Activated CD4-positive, alpha-beta memory T cell treated with anti-CD3 and anti-CD28 coated beads for 36 hours (primary cell): ENCODE measurements around the gene JAKMIP3. TPM values are rescaled to one million over a fixed set of nuclear protein-coding genes. Genes with fewer than 3 reads are reported as not detected.

Experiments
- CTCF ChIA-PET: fragments of 350-600 bp; sonication (Branson Sonifier 250); formaldehyde crosslinking; loops from one replicate; lab custom pipeline; 2021; ENCODE audit warnings: antibody characterized with exemption, inconsistent platforms; lab: Charles Lee
- POLR2A ChIA-PET: fragments of 350-600 bp; sonication (Branson Sonifier 250); formaldehyde crosslinking; loops from one replicate; lab custom pipeline; 2021; ENCODE audit warnings: antibody characterized with exemption; lab: Charles Lee
- DNase-seq: peaks from one replicate; pipeline ENCODE4 v3.0.0-alpha.2; 2020
- H3K27ac Mint-ChIP-seq: one replicate; pipeline ENCODE4 v1.8.0; 2021; ENCODE audit warnings: mixed read lengths
- H3K27me3 Mint-ChIP-seq: one replicate; pipeline ENCODE4 v1.8.0; 2021; ENCODE audit warnings: mixed read lengths
- H3K36me3 Mint-ChIP-seq: one replicate; pipeline ENCODE4 v1.8.0; 2021; ENCODE audit warnings: mixed read lengths
- H3K4me1 Mint-ChIP-seq: one replicate; pipeline ENCODE4 v1.8.0; 2021; ENCODE audit warnings: low read depth, mixed read lengths
- H3K4me3 Mint-ChIP-seq: one replicate; pipeline ENCODE4 v1.8.0; 2021; ENCODE audit warnings: mild to moderate bottlenecking, mixed read lengths
- H3K9me3 Mint-ChIP-seq: one replicate; pipeline ENCODE4 v1.8.0; 2021; ENCODE audit warnings: mixed read lengths
- intact Hi-C: fragments of 100-400 bp; cut with micrococcal nuclease; formaldehyde crosslinking; loops from one replicate; pipeline ENCODE4 v1.15.1; 2023
- total RNA-seq, 2 experiments: library from RNA; stranded (reverse); gene quantifications; one replicate each; pipeline ENCODE4 v1.2.3, GENCODE V29; 2021

JAKMIP3 gene
- total RNA-seq, 2 experiments from 2014 or later: 0.77 to 0.95 TPM

DNA sequence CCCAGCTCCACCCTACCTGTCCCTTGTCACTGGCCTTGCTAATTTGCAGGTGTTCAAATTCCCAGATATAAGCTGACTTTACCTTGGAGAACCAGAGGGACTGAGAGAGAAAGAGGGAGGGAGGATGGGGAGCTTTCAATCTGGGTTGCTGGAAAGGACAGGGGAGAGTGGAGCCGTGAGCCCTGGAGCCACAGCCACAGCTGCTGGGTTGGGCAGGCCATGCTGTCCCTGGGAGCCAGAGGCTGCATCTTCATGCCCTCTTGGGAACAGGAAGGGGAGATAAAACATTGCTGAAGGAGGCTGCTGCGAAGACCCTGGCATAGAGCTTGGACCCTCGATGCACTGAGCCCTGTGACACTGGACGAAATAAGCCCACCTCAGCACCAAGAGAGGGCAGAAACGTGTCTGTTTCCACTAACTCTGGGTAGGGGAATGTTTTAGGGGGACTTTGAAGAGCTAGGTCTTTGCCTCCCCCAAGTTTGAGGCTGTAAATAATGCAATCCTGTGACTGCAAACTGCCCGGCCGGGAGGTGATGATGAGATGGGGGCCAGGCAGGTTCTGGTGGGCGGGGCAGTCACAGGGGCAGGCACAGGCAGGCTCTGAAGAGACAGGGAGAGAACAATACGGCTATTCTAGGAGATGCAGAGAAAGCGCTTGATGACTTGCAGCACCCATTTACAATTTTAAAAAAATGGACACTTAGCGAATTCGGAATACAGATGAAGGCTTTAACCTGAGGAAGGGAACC is 5.8 kb upstream of the JAKMIP3 start:
- CTCF ChIA-PET: interaction anchor here (0.5 kb wide), 1 partner anchor 296 kb away, joined by 6 read pairs; no protein-coding TSS in a partner anchor
- peaks cover 8% of the 10 kb centered on the region for H3K27me3 Mint-ChIP-seq
- H3K9me3 Mint-ChIP-seq: no peaks in the 10 kb centered on the region
- H3K27ac Mint-ChIP-seq: no peak overlapping the region
- DNase-seq: no peak
- POLR2A ChIA-PET: no interaction called here
- intact Hi-C loops: no loop called here
- no peaks in the 10 kb centered on the region for H3K36me3 Mint-ChIP-seq
- no peaks in the 10 kb centered on the region for H3K4me1 Mint-ChIP-seq
- no peak overlapping the region for H3K4me3 Mint-ChIP-seq

DNA sequence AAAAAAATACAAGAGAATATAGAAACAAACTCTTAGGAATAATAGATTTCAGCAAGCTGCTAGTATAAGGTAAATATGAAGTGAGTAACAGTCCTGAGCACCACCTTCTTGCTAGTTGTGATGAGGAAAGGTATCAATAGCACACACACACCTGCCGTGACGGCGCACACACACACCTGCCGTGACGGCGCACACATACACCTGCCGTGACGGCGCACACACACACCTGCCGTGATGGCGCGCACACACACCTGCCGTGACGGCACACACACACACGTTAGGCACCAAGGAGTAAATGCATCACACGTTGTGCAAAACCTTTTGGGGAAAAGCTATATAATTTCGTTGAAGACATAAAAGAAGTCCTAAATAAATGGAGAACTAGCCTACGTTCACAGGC is 4.7 kb upstream of the JAKMIP3 start:
- intact Hi-C loops: no loop called here
- Mint-ChIP-seq H3K27ac (no peak overlapping the region), H3K36me3 (no peaks in the 10 kb centered on the region), H3K4me3 (no peak overlapping the region), H3K4me1 (peaks cover 6% of the 10 kb centered on the region), H3K9me3 (no peaks in the 10 kb centered on the region), H3K27me3 (peaks cover 5% of the 10 kb centered on the region)
- DNase-seq: no peak
- POLR2A ChIA-PET: no interaction called here
- CTCF ChIA-PET: no interaction called here

DNA sequence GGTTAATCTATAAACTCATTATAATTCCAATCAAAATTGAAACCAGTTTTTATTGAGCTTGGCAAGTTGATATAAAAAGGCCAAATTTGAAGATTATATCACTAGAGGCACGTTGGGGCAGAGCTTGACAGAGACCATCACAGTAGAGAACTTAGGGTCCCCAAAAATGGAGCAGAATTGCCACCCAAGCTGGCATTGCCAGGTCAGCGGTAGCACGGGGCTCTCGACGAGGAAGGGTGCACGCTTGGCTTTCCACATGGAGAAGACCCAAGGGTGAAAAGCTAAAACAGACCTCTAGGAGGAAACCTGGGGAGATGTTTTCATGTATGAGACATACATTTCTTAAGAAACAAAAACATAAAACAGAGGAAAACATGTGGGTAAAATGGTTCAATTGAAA is 4.3 kb upstream of the JAKMIP3 start:
- H3K4me3 Mint-ChIP-seq: no peak overlapping the region
- no peaks in the 10 kb centered on the region for H3K36me3 Mint-ChIP-seq
- ChIA-PET POLR2A (no interaction called here), CTCF (no interaction called here)
- H3K9me3 Mint-ChIP-seq: no peaks in the 10 kb centered on the region
- peaks cover 8% of the 10 kb centered on the region for H3K4me1 Mint-ChIP-seq
- no peak for DNase-seq
- intact Hi-C loops: no loop called here
- peaks cover 7% of the 10 kb centered on the region for H3K27me3 Mint-ChIP-seq
- no peak overlapping the region for H3K27ac Mint-ChIP-seq

DNA sequence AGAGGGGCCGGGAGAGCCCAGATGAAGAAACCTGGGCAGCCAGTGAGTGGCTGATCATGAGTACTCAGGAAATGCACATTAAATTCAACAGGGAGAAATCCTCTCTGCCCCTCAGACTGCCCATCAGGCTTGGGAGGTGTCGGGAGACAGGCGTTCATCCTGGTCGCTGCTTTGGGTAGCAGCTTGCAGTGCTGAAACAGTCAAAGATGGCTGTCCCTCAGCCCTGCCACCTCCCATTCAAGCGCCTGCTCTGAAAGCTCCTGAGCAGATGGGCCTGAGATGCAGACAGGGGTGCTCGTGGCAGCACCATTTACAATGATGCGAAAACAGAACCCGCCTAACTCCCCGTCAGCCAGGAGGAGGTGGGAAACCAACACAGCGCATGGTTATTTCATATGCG is 3.6 kb upstream of the JAKMIP3 start:
- no peak overlapping the region for H3K27ac Mint-ChIP-seq
- no peak for DNase-seq
- peaks cover 7% of the 10 kb centered on the region for H3K27me3 Mint-ChIP-seq
- POLR2A ChIA-PET: no interaction called here
- no peak overlapping the region for H3K4me3 Mint-ChIP-seq
- no peaks in the 10 kb centered on the region for H3K36me3 Mint-ChIP-seq
- intact Hi-C loops: no loop called here
- H3K4me1 Mint-ChIP-seq: peaks cover 8% of the 10 kb centered on the region
- CTCF ChIA-PET: no interaction called here
- no peaks in the 10 kb centered on the region for H3K9me3 Mint-ChIP-seq

DNA sequence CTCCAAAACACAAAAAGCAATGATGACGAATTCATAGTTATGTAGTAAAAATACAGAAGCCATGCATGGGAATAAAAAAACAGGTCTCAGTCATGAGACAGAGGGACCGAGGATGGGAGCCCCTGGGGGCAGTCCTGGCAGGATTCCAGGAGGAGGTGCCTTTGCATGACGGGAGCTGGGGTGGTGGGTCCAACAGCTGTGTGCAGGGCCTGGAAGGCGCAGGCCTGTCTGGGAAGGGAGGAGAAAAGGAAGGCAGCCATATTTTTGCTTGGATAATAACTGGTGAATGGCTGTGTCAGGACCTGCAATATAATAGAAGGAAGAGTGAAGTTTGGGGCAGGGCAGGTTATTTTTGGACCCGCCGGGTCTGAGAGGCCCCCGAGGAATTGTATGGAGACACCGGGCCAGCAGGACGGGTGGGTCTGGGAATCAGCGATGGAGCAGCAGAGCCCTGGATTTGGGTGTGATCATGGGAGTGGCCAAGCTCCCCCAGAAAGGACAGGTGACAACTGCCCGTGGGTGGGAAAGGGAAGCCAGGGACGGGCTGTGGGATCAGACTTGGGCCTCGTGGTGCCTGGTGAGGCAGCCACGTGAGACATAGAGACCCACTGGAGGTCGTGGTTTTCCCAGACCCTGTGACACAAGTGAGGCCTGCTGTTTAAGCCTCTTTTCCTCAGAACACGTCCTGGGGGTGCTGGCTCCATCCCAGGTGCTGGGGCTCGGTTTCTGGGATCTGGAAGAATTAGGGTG is 2.9 kb upstream of the JAKMIP3 start:
- Mint-ChIP-seq H3K27me3 (peaks cover 7% of the 10 kb centered on the region), H3K9me3 (no peaks in the 10 kb centered on the region), H3K36me3 (no peaks in the 10 kb centered on the region), H3K27ac (no peak overlapping the region), H3K4me1 (peaks cover 8% of the 10 kb centered on the region), H3K4me3 (no peak overlapping the region)
- intact Hi-C loops: no loop called here
- DNase-seq: no peak
- POLR2A ChIA-PET: no interaction called here
- CTCF ChIA-PET: no interaction called here

DNA sequence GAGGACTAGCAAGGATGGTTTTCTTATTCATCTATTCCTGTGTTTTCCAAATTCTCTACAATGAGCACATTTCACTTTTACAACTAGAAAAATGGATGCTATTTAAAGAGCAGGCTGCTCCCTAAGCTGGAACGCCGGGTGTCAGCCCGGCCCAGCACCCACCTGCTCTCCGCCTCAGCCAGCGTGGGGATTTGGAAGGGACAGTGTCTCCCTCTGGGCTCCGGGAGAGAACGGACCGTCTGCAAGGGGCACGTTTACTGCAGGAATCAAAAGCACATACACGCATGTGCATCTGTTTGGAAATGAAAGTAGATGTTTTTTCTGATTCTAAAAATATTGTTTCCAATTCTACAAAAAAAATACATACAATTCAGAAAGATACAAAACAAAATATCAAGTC is 2.3 kb upstream of the JAKMIP3 start:
- H3K27ac Mint-ChIP-seq: no peak overlapping the region
- intact Hi-C loops: no loop called here
- ChIA-PET POLR2A (no interaction called here), CTCF (interaction anchor here (0.7 kb wide), 1 partner anchor 574 kb away, joined by 3 read pairs; no protein-coding TSS in a partner anchor)
- H3K4me1 Mint-ChIP-seq: peaks cover 8% of the 10 kb centered on the region
- no peaks in the 10 kb centered on the region for H3K36me3 Mint-ChIP-seq
- H3K4me3 Mint-ChIP-seq: no peak overlapping the region
- H3K27me3 Mint-ChIP-seq: peaks cover 7% of the 10 kb centered on the region
- no peak for DNase-seq
- no peaks in the 10 kb centered on the region for H3K9me3 Mint-ChIP-seq

DNA sequence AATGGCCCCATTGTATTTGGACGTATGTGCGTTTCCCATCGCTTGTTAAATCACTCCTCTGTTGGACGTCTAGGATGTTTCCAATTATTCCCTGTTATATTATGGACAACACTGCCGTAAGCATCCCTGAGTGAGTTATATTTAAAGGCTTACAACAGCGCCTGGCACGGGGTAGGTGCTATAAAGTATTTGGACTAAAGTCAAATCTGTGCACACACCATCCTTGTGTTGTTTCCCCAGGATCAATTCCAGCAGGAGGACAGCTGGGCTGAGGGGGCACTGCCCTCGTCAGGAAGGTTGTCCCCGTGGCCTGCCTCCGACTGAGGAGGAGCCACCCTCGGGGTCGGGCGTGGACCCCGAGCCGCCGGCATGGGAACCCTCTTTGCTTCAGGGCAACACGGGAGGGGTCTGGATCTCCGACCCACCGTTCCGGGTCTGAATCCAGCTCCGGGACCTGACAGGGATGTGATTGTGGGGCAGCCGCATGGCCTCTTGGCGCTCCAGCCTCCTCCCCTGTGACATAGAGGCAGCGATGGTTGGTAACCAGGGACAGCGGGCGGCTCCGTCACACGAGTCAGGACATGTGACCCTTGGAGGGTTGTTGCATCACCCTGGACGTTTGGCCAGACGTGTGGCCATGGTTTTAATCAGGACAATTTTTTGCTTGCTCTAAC is 1.5 kb upstream of the JAKMIP3 start:
- H3K36me3 Mint-ChIP-seq: no peaks in the 10 kb centered on the region

DNA sequence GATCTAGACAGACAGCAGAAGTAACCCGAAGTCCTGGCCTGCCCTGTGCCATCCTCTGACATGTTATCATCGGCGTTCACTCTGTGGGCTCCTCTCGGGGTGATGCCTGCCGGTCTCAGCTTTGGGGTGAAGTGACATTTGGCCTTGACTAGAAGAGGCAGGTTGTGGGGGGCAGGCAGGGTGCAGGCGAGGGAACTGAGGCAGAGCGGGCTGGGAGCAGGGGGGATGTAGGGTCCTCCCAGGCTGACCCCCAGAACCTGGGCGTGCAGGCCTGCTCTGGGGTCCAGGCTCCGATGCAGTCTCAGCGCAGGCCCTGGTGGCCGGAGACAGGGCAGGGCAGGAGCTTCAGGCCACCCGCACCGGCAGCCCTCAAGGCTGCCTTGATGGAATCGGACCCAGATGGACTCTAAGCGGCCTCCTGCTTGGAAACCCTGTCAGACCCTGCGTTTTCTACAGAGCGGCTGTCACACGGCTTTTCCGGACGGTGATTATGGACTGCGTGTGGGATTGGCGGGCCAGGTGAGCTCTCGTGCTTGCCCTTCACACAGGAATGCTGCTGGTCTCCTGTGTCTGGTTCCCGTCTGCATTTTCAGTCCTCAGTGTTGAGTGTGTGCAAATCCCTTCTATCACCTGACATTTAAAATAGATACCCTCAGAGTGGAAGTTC is 842 bp upstream of the JAKMIP3 start:
- CTCF ChIA-PET: interaction anchor here (0.7 kb wide), 1 partner anchor 25 kb away, joined by 3 read pairs; no protein-coding TSS in a partner anchor
- Mint-ChIP-seq H3K36me3 (no peaks in the 10 kb centered on the region), H3K9me3 (no peaks in the 10 kb centered on the region), H3K4me3 (no peak overlapping the region), H3K4me1 (peaks cover 8% of the 10 kb centered on the region), H3K27ac (no peak overlapping the region), H3K27me3 (peaks cover 7% of the 10 kb centered on the region)
- intact Hi-C loops: no loop called here
- POLR2A ChIA-PET: no interaction called here
- DNase-seq: no peak

More for the DNA sequence above, 1.5 kb upstream of the JAKMIP3 start:
- ChIA-PET CTCF (interaction anchor here (0.7 kb wide), 1 partner anchor 573 kb away, joined by 3 read pairs; no protein-coding TSS in a partner anchor), POLR2A (no interaction called here)
- Mint-ChIP-seq H3K27ac (no peak overlapping the region), H3K9me3 (no peaks in the 10 kb centered on the region), H3K4me1 (peaks cover 8% of the 10 kb centered on the region), H3K27me3 (peaks cover 7% of the 10 kb centered on the region), H3K4me3 (no peak overlapping the region)
- intact Hi-C loops: no loop called here
- no peak for DNase-seq

DNA sequence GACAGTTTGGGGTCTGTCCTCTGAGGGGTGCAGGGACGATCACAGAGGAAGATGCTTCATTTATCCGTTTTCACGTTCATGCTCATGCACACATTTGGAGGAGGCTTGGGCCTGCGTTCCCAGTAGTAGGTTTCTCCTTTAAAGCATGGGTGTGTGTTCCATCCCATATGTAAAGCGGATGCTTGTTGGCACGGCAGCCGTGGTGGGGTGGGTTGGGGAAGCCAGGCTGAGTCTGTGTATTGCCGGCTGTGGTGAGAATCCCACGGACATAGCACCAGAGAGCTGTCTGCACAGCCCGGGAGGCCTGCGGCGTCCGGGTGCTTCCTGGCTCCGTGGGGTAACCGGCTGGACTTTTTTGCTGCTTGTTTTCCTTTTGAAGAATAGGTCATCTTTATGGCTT is 440 bp downstream of the JAKMIP3 start:
- no peaks in the 10 kb centered on the region for H3K36me3 Mint-ChIP-seq
- CTCF ChIA-PET: no interaction called here

DNA sequence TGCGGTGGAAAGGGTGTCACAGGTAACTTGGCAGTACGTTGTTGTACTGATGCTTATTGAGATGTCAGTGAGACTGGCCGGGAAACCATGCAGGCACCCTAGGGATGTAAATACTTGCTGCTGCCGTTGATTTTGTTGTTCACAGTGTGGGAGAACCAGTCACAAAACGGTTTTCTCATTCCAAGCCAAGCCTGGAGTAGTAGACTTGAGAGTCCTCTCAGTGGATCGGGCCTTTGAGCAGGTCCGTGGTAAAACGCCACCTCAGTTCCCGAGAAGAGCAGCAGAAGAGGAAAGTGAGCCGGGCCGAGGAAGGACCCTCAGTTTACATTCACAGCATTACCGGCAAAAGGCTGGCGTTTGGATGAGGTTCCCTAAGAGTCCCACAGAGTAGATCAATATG is 1.1 kb downstream of the JAKMIP3 start:
- ChIA-PET CTCF (no interaction called here), POLR2A (no interaction called here)
- peaks cover 8% of the 10 kb centered on the region for H3K4me1 Mint-ChIP-seq
- DNase-seq: no peak
- peaks cover 4% of the 10 kb centered on the region for H3K27me3 Mint-ChIP-seq
- no peaks in the 10 kb centered on the region for H3K9me3 Mint-ChIP-seq
- intact Hi-C loops: no loop called here
- H3K36me3 Mint-ChIP-seq: no peaks in the 10 kb centered on the region
- H3K27ac Mint-ChIP-seq: no peak overlapping the region
- H3K4me3 Mint-ChIP-seq: no peak overlapping the region

More for the DNA sequence above, 440 bp downstream of the JAKMIP3 start:
- peak overlapping the region; percentile 51 for H3K4me3 Mint-ChIP-seq
- DNase-seq: no peak
- POLR2A ChIA-PET: no interaction called here
- H3K4me1 Mint-ChIP-seq: peaks cover 8% of the 10 kb centered on the region
- peaks cover 4% of the 10 kb centered on the region for H3K27me3 Mint-ChIP-seq
- no peaks in the 10 kb centered on the region for H3K9me3 Mint-ChIP-seq
- H3K27ac Mint-ChIP-seq: no peak overlapping the region
- intact Hi-C loops: no loop called here

DNA sequence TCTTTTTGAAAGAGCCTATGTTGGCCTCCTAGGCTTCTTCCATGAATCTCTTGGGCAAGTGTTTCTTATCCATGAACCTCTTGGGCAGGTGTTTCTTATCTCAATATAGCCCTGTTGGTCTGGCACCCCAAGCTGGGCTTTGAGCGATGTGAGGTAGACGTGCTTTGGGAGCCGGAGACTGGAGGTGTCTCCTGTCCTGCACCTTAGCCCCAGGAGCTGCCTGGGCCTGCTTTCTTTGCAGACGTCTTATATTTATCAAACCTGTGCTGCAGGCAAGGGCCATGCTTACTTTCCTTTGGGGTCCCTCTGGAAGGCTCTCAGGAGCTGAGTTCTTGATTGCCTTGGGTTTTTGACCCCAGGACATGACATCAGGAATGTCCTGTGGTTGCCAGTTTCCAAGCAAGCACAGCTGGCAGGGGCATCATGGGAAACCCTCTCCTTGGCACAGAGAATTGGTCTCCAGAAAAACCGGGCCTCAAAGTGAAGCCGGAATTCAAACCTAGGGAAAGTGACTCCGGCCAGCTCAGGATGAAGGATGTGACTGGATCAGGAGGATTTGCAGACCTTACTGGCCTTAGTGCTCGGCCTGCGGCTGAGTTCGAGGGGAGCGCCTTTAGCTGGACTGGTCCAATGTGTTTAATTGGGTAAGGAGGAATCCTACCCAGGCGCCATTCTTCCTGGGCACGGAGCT is 2.8 kb downstream of the JAKMIP3 start:
- H3K9me3 Mint-ChIP-seq: no peaks in the 10 kb centered on the region
- no peak overlapping the region for H3K27ac Mint-ChIP-seq
- H3K36me3 Mint-ChIP-seq: no peaks in the 10 kb centered on the region
- DNase-seq: no peak
- peaks cover 8% of the 10 kb centered on the region for H3K4me1 Mint-ChIP-seq
- intact Hi-C loops: no loop called here
- ChIA-PET POLR2A (no interaction called here), CTCF (interaction anchor here (0.6 to 0.9 kb wide), 2 partner anchors 46 to 74 kb away, joined by 3 read pairs; no protein-coding TSS in a partner anchor)
- H3K27me3 Mint-ChIP-seq: peaks cover 8% of the 10 kb centered on the region
- H3K4me3 Mint-ChIP-seq: no peak overlapping the region
